Limb (tissue), 2 donors: ENCODE data around the gene FOXF2.

ENCODE experiments used
- DNase-seq, 2 donors: peaks; one replicate each; pipeline ENCODE4 v3.0.0-alpha.2; 2016; ENCODE audit errors: extremely low spot score in 2 of 2

FOXF2 gene

GRCh38 chr6:1405221-1405620 lies 15.8 kb downstream of the FOXF2 start:
- DNase-seq: no peak

GRCh38 chr6:1406306-1407072 lies 17.1 kb downstream of the FOXF2 start:
- DNase-seq: no peak

DNA sequence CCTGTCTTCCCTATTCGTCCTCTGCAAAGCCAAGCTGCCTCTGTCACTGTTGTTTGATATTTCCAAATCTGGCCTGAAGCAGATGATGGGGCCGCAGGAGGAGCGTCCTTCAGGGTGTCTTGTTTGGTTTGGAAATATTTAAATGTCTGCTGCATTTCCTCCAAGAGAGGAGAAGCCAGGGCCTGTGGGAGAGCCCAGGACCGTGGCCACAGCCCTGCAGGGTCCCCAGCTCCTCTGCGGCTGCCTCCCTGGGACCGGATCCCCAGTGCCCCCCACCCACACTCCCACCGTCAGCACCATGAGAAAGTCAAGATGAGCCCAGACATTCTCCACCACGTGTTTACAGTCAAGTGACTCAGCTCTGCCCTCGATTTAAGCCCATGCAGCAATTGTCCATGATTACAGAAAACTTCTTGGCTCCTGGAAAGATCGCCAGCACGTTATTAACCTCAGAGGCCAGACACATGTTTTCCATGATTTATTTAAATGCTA lies 18.2 kb downstream of the FOXF2 start:
- DNase-seq: no peak

- DNase-seq: no peak
Measured at GRCh38 chr6:1409774-1410465, 20.5 kb downstream of the FOXF2 start.

DNA sequence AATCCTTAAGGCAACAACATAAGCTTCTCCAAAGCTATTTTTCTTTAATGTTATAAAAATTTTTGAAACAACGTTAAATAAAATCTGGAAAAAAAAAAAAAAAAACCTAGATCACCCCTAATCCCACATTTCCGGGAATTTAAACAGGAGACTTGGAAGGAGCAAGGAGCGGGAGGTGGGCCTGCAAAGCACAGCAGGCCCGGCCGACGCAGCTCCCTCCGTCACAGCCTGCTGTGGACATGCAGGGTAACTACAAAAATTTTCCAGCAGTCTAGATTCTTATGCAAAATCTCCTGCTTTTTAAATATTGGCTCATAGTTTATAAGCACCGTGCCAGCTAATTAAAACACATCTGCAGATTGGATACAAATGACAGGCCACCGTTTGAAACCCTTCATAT lies 23.5 kb downstream of the FOXF2 start:
- no peak for DNase-seq

DNA sequence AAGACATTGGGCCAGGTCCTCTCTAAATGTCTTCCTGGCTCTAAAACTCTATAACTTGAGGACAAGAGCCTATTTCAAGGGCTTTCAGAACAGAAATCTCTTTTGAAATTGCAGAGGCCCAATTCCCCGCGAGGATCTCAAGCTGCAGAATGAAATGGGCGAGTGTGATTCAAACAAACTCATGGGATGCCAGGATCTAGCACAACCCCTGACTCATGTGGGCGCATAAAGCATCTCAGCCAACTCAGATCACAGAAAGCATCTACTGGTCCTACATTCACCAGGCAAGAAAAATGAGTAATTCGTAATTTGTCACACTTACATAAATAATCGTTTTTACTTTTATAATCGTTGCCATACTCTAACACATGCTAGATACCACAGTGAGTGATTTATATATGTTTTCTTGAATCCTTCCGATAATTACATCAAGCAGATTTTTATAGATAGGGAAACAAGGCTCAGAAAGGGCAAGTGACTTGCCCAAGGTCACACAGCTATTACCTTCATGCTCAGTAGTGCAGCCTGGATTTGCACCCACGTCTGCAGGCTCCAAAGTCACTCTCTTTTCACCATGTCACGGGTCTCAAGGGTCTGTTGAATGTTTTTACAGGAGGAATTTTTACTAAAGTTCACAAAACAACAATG lies 26.2 kb downstream of the FOXF2 start:
- no peak for DNase-seq

- no peak for DNase-seq
Measured at GRCh38 chr6:1416191-1416760, 26.9 kb downstream of the FOXF2 start.

DNA sequence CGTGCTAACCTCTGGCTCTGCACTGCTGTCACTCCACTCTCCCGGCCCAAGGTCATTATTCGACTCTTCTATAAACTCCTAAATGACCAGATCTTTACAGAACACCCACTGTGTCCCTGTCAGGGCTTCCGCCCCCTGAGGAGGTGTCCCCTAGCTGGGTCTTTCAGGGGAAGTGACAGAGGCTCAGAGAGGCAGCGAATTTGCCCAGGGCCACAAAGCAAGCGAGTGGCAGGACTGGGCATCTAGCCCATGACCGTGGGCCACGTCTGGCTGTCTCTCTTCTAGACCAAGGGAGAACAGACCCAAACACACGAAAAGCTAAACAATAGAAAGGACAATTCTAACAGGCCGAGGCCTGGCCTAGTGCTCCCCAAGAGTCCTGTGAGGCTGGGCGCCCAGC lies 27.4 kb downstream of the FOXF2 start:
- DNase-seq: no peak

GRCh38 chr6:1417718-1418117 lies 28.3 kb downstream of the FOXF2 start:
- no peak for DNase-seq

DNA sequence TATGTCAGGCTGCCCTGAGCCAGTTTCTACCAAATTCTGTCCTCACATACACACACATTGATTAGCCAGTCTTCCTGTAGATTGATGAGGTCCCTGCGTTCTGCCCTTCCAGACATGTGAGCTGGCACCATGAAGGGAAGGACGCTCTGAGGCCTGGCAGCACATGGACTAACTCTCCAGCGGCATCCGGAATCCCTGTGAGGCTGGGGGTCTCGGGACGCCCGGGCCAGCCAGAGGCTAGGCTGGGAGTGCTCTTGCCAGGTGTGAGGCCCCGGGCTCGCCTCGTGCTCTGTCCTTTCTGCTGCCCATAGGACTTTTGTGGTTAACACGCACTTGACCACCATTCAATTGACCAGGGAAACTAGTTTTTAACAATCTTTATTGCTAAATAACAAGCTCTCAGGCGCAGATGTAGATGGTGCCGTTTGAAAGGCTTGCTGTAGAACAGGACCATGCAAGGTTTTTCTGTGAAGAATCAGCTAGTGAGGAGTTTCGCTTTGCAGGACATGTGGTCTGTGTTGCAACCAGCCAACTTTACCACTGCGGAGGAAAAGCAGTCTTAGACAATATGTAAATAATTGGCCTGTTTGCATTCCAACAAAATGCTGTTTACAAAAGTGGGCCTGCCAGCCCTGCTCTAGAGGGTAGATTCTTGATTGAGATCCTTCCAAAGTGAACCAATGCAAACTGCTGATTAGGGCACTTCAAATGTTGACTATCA lies 29.3 kb downstream of the FOXF2 start:
- no peak for DNase-seq

DNA sequence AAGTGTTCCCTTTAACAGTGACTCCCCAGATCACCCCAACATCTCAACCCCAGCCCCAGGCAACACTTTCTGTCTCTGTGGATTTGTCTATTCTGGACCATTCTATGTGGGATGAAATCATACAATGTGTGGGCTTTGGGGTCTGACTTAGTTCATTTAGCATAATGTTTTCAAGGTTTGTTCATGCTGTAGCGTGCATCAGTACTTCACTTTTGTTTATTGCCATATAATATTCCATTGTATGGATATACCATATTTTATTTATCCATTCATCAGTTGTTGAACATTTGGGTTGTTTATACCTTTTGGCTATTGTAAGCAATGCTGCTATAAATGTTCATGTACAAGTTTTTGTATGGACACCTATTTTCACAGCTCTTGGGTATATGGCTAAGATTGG lies 31.0 kb downstream of the FOXF2 start:
- no peak for DNase-seq

- no peak for DNase-seq
Measured at GRCh38 chr6:1422290-1422689, 32.9 kb downstream of the FOXF2 start.

DNA sequence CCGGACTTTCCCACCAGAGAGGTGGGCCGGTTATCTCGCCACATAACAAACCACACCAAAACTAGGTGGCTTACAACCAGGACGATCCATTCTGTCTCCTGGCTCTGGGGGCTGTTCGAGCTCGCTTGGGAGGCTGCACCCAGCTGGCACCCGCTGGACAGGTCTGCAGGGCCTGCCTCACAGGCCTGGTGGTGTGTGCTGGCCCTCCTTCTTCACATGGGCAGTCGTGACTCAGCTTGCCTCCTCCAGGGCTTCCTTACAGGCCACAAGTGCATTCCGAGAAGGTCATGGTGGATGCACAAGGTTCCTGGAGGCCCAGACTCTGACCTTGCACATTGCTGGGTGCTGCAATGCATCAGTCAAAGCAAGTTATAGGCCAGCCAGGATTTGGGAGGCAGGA lies 34.2 kb downstream of the FOXF2 start:
- no peak for DNase-seq

GRCh38 chr6:1424306-1424927 lies 35.0 kb downstream of the FOXF2 start:
- peak in 1 of 2 donors; percentile 45 for DNase-seq

- no peak for DNase-seq
Measured at GRCh38 chr6:1426416-1426815, 37.0 kb downstream of the FOXF2 start.

DNA sequence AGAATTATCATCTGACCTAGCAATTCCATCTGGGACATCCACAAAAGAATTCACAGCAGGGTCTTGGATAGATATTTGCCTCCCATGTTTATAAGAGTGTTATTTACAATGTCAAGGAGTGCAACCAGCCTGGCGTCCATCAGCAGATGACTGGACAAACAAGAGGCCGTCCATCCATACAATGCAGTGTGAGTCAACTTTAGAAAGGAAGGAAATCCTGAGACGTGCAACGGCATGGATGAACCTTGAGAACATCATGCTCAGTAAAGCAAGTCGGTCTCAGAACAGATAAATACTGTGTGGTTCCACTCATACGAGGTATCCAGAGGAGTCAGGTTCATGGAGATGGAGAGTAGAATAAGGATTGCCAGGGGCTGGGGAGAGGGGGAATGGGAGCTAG lies 46.4 kb downstream of the FOXF2 start:
- peak in 1 of 2 donors; percentile 8 for DNase-seq

DNA sequence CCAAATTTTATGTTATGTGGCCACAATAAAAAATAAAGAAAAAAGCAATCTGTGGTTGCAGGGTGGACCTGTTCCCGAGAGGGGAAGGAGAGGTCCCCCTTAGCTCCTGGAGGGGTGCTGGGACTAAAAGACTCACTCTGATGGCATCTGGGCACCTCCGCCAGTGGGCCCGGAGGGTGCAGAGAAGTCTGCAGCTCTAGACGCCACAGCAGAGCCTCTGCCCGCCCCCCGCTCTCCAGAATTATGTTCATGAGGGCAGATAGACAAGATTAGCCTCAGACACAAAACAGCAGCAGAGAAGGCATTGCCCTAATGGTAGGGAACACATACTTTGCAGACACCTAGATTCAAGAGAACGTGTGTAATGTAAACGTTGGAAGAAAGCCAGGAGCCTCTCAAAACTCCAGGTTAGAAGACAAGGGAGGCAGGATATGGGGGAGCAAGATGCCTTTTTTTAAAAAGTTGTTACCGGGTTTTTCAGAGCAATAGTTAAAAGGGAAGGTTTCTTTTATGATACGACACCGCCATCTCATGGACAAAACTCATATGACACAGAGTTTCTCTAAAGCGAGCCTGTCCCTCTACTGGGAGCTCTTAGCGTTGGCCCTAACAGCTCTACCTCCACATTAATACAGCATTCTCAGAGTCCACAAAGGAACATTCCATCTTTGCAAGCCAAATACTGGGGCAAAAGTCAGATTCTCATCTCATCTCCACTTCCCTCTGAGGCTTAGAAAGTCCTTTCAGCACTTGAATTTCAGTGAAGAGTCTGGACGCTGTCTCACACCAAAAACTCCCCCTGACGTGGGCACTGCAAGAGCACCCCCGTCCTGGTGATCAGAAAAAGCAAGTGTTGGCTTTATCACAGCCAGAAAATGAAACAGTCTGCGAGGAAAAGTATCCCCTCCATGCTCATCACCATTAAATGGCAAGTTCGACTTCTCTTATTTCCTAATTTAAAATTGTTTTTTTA lies 47.2 kb downstream of the FOXF2 start:
- peak; percentile 74 to 75 for DNase-seq

- no peak for DNase-seq
Measured at GRCh38 chr6:1437553-1438406, 48.4 kb downstream of the FOXF2 start.

- no peak for DNase-seq
Measured at GRCh38 chr6:1438471-1438881, 49.1 kb downstream of the FOXF2 start.
